HAP-1 (cell line): ENCODE measurements around the gene GUK1.
A peak's percentile ranks its signal among the peaks of the same experiment; 100 is the strongest.

Experiments
- DNase-seq, 2 experiments: peaks; one replicate each; pipeline ENCODE4 v3.0.0-alpha.2; 2016 to 2020; ENCODE audit warnings: low spot score in 2 of 2
- H3K27me3 ChIP-seq: fragments of 250-450 bp; sonication (Bioruptor Pico); 2 replicates; pipeline ENCODE4 v1.5.1; 2020; ENCODE audit warnings: low read depth, mild to moderate bottlenecking, moderate library complexity
- H3K36me3 ChIP-seq: fragments of 250-450 bp; sonication (Bioruptor Pico); replicated peaks from 2 replicates; pipeline ENCODE4 v1.5.1; 2020; ENCODE audit warnings: mild to moderate bottlenecking
- H3K4me1 ChIP-seq: fragments of 250-450 bp; sonication (Bioruptor Pico); 2 replicates; pipeline ENCODE4 v1.5.1; 2020; ENCODE audit warnings: mild to moderate bottlenecking
- H3K4me3 ChIP-seq: fragments of 250-450 bp; sonication (Bioruptor Pico); 2 replicates; pipeline ENCODE4 v1.5.1; 2020; ENCODE audit warnings: mild to moderate bottlenecking, moderate library complexity
- H3K9me3 ChIP-seq: fragments of 250-450 bp; sonication (Bioruptor Pico); 2 replicates; pipeline ENCODE4 v1.5.1; 2020; ENCODE audit warnings: mild to moderate bottlenecking, moderate library complexity
- in situ Hi-C: fragments of 300-500 bp; cut with MboI; formaldehyde crosslinking; loops from 3 replicates; pipeline ENCODE4 v1.14.3; 2020; ENCODE audit warnings: low sequenced_read_pairs, inconsistent platforms, mixed read lengths

GUK1 gene

GRCh38 chr1:228145463-228146416 is 5.7 kb downstream of the GUK1 start:
- H3K36me3 ChIP-seq = peaks cover 25% of the 10 kb centered on the region
- in situ Hi-C loops = no loop called here
- no peaks in the 10 kb centered on the region for H3K27me3 ChIP-seq
- H3K9me3 ChIP-seq = no peaks in the 10 kb centered on the region
- DNase-seq = no peak
- H3K4me3 ChIP-seq = no peak overlapping the region
- peaks cover 6% of the 10 kb centered on the region for H3K4me1 ChIP-seq

GRCh38 chr1:228146417-228147150 is 6.5 kb downstream of the GUK1 start:
- H3K36me3 ChIP-seq = peaks cover 23% of the 10 kb centered on the region
- no peak overlapping the region for H3K4me3 ChIP-seq
- H3K27me3 ChIP-seq = no peaks in the 10 kb centered on the region
- no peaks in the 10 kb centered on the region for H3K9me3 ChIP-seq
- no peak for DNase-seq
- in situ Hi-C loops = no loop called here
- H3K4me1 ChIP-seq = peaks cover 4% of the 10 kb centered on the region

GRCh38 chr1:228147151-228147693 is 7.1 kb downstream of the GUK1 start:
- Histone ChIP-seq H3K4me1 (no peaks in the 10 kb centered on the region; the same call in 1 of the 2 replicates), H3K9me3 (no peaks in the 10 kb centered on the region), H3K4me3 (no peak overlapping the region), H3K27me3 (no peaks in the 10 kb centered on the region), H3K36me3 (peaks cover 19% of the 10 kb centered on the region)
- in situ Hi-C loops = no loop called here
- DNase-seq = no peak

DNA sequence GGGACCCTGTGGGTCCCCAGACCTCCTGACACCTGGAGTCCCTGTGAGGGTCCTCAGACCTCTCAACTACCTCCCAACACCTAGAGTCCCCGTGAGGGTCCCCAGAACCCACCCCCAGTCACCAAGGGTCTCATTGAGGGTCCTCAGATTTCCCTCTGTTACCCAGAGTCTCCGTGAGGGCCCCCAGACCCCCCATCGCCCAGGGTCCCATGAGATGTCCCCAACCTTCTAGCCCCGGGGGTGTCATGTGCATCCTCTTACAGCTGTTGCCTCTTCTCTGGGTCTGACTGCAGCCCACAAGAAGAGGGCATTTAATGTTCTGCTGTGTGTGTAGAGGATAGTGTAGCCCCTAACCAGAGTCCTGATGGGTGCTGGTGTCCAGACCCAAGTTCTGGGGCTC is 7.7 kb downstream of the GUK1 start:
- Histone ChIP-seq H3K4me1 (no peaks in the 10 kb centered on the region; the same call in 1 of the 2 replicates), H3K36me3 (peaks cover 16% of the 10 kb centered on the region)
- in situ Hi-C loops = no loop called here

GRCh38 chr1:228148196-228148861 is 8.2 kb downstream of the GUK1 start:
- Histone ChIP-seq H3K9me3 (no peaks in the 10 kb centered on the region), H3K36me3 (peaks cover 16% of the 10 kb centered on the region), H3K27me3 (no peaks in the 10 kb centered on the region), H3K4me1 (no peaks in the 10 kb centered on the region; the same call in 1 of the 2 replicates), H3K4me3 (no peak overlapping the region)
- in situ Hi-C loops = no loop called here
- DNase-seq = no peak

More for the DNA sequence above, 7.7 kb downstream of the GUK1 start:
- Histone ChIP-seq H3K9me3 (no peaks in the 10 kb centered on the region), H3K4me3 (no peak overlapping the region), H3K27me3 (no peaks in the 10 kb centered on the region)
- DNase-seq = no peak

GRCh38 chr1:228148935-228149405 is 8.9 kb downstream of the GUK1 start:
- no peak for DNase-seq
- Histone ChIP-seq H3K36me3 (peaks cover 16% of the 10 kb centered on the region), H3K4me1 (no peaks in the 10 kb centered on the region; the same call in 1 of the 2 replicates), H3K9me3 (no peaks in the 10 kb centered on the region), H3K4me3 (no peak overlapping the region), H3K27me3 (no peaks in the 10 kb centered on the region)
- in situ Hi-C loops = no loop called here

GRCh38 chr1:228149406-228150119 is 9.5 kb downstream of the GUK1 start, which contains the start of gene GJC2:
Gene GJC2 (plus strand): TSS chr1:228149930. CDS start chr1:228157759, 7,829 bp downstream.
- Histone ChIP-seq H3K4me3 (no peak within 1 kb of the TSS), H3K4me1 (no peaks in the 10 kb centered on the region), H3K9me3 (no peaks in the 10 kb centered on the region), H3K27me3 (no peaks in the 10 kb centered on the region), H3K36me3 (peaks cover 16% of the 10 kb centered on the region)
- in situ Hi-C loops = no loop called here
- peak in 1 of 2 experiments; percentile 9 for DNase-seq

GRCh38 chr1:228150120-228150460 is 10.0 kb downstream of the GUK1 start:
- no peaks in the 10 kb centered on the region for H3K4me1 ChIP-seq
- no peak overlapping the region for H3K4me3 ChIP-seq
- no peaks in the 10 kb centered on the region for H3K9me3 ChIP-seq
- H3K27me3 ChIP-seq = no peaks in the 10 kb centered on the region
- in situ Hi-C loops = no loop called here
- no peak for DNase-seq
- peaks cover 16% of the 10 kb centered on the region for H3K36me3 ChIP-seq

- H3K36me3 ChIP-seq = peaks cover 13% of the 10 kb centered on the region
- no peaks in the 10 kb centered on the region for H3K27me3 ChIP-seq
- in situ Hi-C loops = no loop called here
- no peak overlapping the region for H3K4me3 ChIP-seq
- H3K4me1 ChIP-seq = no peaks in the 10 kb centered on the region
- H3K9me3 ChIP-seq = no peaks in the 10 kb centered on the region
- DNase-seq = no peak
Observed at GRCh38 chr1:228150461-228151179, 10.5 kb downstream of the GUK1 start.

GRCh38 chr1:228151180-228151925 is 11.3 kb downstream of the GUK1 start:
- H3K4me1 ChIP-seq = no peaks in the 10 kb centered on the region
- peak in 1 of 2 experiments; percentile 7 for DNase-seq
- in situ Hi-C loops = no loop called here
- H3K27me3 ChIP-seq = no peaks in the 10 kb centered on the region
- H3K36me3 ChIP-seq = peaks cover 12% of the 10 kb centered on the region
- no peaks in the 10 kb centered on the region for H3K9me3 ChIP-seq
- no peak overlapping the region for H3K4me3 ChIP-seq

- Histone ChIP-seq H3K4me3 (no peak overlapping the region), H3K36me3 (peaks cover 8% of the 10 kb centered on the region), H3K4me1 (no peaks in the 10 kb centered on the region), H3K27me3 (no peaks in the 10 kb centered on the region), H3K9me3 (no peaks in the 10 kb centered on the region)
- in situ Hi-C loops = no loop called here
- DNase-seq = no peak
Observed at GRCh38 chr1:228152097-228152917, 12.2 kb downstream of the GUK1 start.
